Coronary artery (tissue), 2 donors: ENCODE results near the gene IL16.

Source experiments
- DNase-seq: peaks from one replicate; pipeline ENCODE4 v3.0.0-alpha.2; 2017; ENCODE audit warnings: low spot score
- H3K27ac ChIP-seq, 2 donors: fragments of 200-600 bp; sonication (generic); one replicate each; pipeline ENCODE4 v1.5.1; 2016 to 2019
- H3K4me3 ChIP-seq: fragments of 200-600 bp; sonication (generic); 2 replicates; pipeline ENCODE4 v1.5.1; 2016; ENCODE audit warnings: mild to moderate bottlenecking, moderate library complexity
- TF ChIP-seq, protein P1 (sequence below): fragments of 200-600 bp; sonication (generic); IDR thresholded peaks from one replicate; pipeline ENCODE4 v1.5.1; 2019; ENCODE audit warnings: antibody characterized with exemption

Gene IL16

DNA sequence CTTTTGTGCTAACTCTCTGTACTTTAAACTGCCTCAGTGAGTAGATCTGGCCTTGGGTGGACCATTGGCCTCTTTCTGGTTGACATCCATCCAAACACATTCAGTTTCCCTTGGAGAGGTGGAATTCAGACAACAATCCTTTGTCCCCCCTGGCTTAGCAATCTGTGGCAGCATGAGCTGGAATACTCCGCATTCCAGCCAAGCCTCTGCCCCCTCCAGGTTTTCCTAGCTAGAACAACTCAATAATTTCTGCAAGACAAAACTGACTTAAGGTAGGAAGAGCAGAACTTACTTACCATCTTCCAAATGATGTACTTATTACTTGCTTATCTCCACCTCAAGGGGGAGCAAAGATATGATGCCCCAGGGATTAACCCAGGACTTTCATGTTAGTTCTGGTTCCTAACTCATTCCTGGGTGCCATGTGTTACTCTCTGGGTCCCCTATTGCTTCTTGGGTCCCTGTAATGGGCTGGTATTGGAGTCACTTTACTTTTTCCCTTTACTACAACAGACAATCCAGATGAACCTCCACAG lies 21.8 kb upstream of the IL16 start:
- TF ChIP-seq, protein P1, sequence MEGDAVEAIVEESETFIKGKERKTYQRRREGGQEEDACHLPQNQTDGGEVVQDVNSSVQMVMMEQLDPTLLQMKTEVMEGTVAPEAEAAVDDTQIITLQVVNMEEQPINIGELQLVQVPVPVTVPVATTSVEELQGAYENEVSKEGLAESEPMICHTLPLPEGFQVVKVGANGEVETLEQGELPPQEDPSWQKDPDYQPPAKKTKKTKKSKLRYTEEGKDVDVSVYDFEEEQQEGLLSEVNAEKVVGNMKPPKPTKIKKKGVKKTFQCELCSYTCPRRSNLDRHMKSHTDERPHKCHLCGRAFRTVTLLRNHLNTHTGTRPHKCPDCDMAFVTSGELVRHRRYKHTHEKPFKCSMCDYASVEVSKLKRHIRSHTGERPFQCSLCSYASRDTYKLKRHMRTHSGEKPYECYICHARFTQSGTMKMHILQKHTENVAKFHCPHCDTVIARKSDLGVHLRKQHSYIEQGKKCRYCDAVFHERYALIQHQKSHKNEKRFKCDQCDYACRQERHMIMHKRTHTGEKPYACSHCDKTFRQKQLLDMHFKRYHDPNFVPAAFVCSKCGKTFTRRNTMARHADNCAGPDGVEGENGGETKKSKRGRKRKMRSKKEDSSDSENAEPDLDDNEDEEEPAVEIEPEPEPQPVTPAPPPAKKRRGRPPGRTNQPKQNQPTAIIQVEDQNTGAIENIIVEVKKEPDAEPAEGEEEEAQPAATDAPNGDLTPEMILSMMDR: no peak
- no peak for DNase-seq
- Histone ChIP-seq H3K4me3 (no peak overlapping the region), H3K27ac (peak overlapping the region in 1 of 2 donors; percentile 48)

DNA sequence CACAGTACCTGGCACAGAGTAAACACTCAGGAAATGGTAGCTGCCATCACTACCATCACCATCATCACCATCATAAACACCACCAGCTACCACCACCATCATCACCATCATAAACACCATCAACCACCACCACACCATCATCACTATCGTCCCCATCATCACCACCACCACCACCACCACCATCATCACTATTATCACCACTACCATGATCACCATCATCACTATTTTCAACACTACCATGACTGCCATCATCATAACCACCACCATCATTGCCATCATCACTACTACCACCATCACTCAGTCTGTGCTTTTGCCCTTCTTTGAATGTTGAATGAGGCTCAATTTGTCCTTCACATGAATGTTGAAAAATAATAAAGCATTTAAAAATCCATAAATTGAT lies 21.2 kb upstream of the IL16 start:
- TF ChIP-seq, protein P1: no peak
- DNase-seq: no peak
- peak overlapping the region in 1 of 2 donors; percentile 42 for H3K27ac ChIP-seq
- no peak overlapping the region for H3K4me3 ChIP-seq

DNA sequence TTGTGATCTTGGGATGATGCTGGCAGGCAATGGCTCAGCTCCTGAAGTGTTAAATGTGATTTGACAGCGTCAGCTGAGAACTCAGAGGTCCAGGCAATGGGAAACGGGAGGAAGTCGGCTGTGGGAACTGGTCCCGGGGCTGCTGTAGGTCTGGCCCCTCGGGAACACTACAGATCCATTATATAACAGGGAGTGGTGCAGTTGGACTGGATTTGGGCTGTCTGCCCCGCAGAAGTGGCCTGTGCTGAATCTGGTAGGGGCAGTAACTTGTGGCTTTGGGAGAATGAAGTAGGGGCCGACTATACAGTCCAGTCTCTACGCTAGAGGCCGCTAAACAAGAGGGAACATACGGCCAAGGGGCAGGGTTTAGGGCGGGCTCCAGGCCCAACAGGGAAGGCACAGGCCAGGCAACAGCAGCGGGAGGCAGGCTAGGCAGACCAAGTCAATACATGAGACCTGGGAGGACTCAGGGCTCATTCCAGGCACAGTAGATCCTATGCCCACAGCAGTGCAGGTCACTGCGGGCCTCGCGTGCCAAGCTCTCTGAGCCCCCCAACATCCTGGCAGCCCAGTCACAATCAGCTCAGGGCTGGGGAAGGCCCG lies 20.3 kb upstream of the IL16 start:
- Histone ChIP-seq H3K27ac (peak overlapping the region in 1 of 2 donors; percentile 81), H3K4me3 (no peak overlapping the region)
- no peak for DNase-seq
- TF ChIP-seq, protein P1: no peak

DNA sequence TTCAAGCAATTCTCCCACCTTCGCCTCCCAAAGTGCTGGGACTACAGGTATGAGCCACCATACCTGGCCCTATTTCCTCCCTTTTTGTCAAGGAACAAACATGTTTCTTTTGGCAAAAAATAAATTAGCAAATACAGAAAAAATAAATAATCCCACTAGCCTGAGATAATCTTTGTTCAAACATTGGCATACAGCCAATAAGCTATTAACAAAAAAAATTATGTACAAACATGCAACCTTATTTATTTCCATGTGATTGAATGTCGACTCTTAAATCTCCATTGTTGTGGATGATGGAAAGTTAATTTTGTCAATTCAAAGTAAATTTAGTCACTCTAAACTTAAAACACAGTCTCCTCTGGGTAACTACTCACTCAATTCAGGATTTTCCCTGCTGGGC lies 18.3 kb upstream of the IL16 start:
- no peak for DNase-seq
- Histone ChIP-seq H3K4me3 (no peak overlapping the region), H3K27ac (no peak overlapping the region)
- TF ChIP-seq, protein P1: no peak

DNA sequence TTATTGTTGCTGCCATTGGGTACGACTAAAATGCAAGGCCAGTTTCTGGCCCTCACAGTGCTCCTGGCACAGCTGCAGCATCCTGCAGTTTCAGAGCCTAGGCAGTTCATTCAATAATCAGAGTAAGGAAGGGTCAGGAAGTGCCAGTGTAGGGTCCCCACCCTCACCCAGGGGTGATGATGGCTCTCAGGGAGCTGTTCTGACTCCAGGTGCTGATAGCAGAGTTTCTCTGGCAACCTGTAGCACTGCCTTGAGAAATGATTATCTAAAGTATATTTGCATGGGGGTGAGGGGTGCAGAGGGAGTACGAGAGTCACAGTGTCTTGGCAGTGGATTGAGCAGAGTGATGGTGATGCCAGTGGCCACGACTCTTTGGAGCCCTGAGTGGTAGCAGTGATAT lies 15.5 kb upstream of the IL16 start:
- Histone ChIP-seq H3K27ac (peak overlapping the region in 1 of 2 donors; percentile 84), H3K4me3 (peak overlapping the region; percentile 11)
- no peak for DNase-seq
- TF ChIP-seq, protein P1: no peak

DNA sequence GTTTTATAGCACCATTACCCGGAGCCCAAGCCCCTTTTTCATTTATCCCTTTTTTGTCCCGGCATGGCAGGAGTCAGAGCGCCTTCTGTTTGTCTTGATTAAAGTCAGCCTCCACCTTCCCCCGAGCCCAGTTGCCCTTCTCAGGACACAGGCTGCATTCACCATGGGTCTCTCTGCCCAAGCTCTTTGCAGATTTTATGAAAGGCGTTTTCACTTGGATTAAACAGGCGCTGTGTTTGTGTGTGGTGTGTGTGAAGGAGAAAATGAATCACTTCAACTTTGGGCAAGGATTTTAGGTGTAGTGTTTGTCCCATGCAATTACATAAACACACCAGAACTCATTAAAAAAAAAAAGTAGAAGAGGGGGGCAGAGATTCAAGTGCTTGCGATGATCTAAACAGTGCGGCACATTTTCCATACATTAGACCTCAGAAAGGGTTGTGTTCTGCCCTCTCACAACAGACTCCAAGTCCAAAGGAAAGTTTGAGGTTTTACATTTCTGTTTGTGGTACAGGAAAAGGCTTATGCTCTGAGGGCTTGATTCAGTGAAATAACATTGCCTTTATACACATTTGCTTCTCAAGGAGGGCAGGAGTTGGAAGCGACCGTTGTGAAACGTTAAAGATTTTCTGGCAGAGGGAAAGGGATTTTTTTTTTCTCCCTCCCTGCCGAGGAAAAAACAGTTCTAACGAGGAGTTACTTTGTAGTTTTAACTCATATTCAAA lies 14.5 kb upstream of the IL16 start:
- no peak for DNase-seq
- TF ChIP-seq, protein P1: no peak

More for the DNA sequence above, 14.5 kb upstream of the IL16 start:
- Histone ChIP-seq H3K4me3 (peak overlapping the region; percentile 68), H3K27ac (peak overlapping the region; percentile 20 to 84)
